NCI-H2107 treated with DMSO at 0.1 percent for 48 hours (cell line): Measurements from ENCODE around the gene FRMPD4.

Experiments
- DNase-seq: peaks from one replicate; lab custom pipeline; 2025; ENCODE audit not compliant: unreplicated experiment; lab: John Stamatoyannopoulos, UW

Gene FRMPD4

DNA sequence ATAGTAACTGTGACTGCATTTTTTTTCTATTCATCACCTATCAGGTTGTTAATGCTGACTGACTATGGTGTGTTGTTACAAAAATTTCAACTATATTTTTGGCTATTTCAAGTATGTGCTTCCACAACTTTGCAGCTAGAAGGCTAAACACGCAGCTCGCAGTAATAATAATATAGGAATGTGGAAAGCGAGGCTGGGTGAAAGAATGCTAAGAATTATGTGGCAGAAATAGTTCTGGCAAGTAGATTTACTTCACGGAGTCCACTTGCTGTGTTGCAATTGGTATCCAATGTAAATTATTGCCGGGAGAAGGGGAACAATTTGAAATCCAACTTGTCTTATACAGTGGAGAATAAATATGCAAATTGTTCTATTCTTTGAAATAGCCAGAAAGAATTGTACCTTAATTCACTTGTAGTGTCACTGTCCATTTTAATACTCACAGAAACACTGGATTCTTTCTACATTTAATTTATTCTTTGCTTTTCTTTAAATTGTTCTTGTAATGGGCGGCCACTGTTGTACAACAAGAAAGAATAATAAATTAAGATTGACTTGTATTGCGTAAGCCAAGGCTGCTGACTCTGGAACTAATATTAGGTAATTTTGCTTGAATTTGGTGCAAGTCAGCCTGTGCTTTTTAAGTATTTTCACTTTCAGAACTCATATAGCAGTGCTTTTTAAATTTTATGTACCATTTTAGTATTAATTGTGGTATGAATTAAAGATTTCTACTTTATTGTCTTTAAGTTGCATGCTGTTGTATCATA is 154.9 kb downstream of the FRMPD4 start:
- DNase-seq: no peak

DNA sequence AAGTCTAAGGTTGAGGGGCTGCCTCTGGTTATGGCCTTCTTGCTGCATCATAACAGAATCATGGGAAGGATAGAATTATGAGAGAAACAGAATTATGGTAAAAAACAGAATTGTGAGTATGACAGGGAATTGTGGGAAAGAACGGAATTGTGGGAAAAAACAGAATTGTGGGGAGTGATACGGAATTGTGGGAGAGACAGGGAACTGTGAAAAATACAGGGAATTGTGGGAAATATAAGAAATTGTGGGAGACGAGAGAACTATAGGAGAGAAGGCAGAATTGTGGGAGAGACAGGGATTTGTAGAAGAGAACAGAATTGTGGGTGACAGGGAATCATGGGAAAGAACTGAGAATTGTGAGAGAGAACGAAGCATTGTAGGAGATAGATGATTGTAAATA is 159.1 kb downstream of the FRMPD4 start:
- no peak for DNase-seq

DNA sequence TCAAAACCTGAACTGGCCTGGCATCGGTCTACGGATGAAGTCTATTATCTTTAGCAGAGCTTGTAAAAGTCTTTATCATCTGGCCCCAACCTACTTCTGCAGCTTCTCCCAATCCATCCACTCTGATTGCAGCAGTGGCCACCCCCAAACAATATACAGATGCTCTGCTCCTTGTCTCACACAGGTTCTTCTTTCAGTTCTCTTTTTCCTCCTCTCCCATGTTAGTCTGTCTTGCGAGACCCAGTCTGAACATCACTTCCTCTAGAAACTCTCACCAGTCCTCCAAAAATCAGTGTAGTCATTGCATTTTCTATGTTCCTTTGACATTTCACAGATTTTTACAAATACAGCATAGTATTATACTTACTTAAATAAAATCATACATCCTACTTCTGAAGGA is 163.0 kb downstream of the FRMPD4 start:
- no peak for DNase-seq

DNA sequence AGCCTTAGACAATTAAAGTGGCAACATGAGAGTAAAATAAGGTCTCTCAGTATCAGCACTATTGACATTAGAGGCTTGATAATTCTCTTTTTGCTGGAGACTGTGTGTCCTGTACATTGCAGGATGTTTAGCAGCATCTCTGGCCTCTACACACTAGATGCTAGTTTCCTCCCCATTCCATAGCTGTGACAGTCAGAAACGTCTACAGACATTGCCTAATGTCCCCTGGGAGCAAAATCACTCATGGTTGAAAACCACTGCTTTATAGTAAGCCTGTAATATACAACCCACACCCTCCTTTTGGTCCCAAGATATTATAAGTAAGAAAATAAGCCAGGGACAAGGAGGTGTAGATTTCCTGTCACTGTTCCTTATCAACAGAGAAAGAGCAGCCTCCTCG is 166.0 kb downstream of the FRMPD4 start:
- no peak for DNase-seq

DNA sequence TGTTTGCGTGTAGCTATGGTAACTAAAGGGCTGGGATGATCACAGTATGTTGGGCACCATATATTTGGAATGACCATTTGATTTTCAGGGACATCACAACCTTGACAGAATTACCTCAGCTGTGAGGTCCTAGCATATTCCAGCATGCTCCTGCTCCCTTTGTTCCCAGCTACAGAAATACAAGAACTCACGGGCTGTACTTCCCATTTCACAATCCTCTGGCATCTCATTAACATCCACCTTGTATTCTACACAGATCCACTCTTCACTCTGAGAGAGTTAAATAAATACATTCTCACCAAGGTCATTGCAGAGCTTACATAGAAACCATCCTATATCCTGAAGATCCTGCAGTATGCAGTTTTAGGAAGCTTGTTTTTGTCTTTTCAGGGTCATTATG is 169.7 kb downstream of the FRMPD4 start:
- DNase-seq: no peak

DNA sequence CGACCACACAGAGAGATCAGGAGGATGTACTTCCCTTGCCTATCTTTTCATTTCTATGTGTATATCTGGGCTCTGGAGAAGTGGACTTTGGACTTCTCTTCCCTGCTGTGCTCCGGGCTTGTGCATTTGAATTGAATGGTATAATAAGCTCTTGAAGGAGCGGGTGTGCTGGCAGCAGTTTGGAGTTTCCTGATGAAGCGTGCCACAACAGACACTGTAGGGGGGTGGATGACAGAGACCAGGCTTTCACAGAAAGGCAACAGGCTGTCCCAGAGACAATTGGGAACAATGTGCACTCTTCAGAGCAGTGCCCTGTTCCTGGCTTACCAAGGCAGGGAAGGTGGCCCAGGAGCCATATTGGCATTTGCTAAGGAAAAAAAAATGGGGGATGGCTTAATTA is 170.1 kb downstream of the FRMPD4 start:
- DNase-seq: no peak

DNA sequence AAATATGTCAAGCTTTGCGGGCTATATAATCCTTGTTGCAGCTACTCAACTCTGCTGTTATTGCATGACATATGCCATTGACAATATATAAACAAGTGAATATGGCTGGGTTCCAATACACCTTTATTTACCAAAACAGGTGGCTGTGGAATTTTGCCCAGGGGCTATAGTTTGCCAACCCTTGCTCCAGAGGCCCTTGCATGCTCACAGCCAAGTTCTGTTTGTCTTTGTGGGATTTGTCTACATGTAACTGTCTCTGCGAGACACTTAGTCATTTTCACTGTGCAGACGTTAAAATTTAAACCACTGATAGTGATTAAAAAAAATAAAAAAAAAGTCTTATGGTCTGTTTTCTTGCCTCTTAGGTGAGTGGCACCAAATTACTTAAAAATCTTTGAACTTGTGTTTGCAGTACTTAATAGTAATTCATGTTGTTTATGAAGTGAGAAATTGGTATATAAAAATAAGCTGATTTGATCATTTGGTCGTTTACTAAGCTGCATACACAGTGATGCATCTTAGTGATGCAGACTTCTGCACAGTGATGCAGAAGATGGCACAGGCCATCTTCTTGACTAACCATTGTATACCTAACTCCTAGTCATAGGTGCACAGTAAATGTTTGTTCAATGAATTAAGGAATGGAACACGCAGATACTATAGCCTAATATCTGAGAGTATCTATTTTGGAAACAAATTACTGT is 170.9 kb downstream of the FRMPD4 start:
- no peak for DNase-seq

DNA sequence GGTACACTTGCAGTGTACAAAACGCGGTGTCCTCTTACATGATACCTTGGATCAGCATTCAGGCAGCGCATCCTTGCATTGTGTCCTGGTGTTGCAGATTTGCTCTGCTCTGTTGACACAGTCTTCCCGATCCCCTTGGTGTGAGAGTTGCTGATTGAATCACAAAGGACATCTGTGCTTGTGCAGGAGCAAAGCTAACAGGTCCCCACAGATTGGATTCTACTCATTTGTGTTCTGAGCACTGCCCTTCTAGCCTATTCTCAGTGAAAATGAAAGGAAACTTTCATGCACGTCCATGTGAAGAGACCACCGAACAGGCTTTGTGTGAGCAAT is 171.4 kb downstream of the FRMPD4 start:
- DNase-seq: no peak

DNA sequence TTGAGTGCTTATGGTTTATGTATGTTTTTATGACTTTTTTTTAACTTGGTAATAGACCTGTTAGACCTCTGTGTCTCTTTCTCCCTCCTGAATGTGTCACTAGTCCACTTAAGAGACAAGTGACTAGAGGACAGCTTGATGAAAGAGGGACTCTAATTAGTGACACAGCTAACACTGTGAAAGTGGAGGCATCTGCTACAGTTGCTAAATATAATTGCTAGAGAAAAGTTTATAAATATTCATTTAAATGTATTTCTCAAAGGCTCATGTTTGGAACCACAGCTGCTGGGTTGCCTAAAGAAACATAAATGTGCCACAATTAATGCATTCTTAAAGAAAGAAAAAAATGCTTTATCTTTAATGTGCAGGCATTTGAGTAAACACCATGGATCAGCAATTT is 176.4 kb downstream of the FRMPD4 start:
- DNase-seq: no peak

DNA sequence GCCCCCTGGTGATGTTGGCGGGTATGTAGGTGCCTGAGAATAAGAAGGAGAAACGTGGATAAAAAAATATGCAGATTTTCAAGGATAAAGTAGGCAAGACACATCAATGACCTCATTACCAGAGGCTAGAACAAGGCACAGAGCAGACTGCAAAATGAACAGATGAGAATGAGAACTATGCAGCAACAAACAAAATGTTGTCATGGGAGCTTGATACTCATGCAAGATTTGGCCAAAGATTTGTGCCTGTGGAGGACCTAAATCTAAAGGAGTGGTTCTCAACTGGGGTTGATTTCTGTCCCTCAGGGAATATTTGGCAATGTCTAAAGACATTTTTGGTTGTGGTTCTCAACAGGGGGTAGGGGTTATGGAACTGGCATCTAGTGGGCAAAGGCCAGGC is 177.3 kb downstream of the FRMPD4 start:
- no peak for DNase-seq

DNA sequence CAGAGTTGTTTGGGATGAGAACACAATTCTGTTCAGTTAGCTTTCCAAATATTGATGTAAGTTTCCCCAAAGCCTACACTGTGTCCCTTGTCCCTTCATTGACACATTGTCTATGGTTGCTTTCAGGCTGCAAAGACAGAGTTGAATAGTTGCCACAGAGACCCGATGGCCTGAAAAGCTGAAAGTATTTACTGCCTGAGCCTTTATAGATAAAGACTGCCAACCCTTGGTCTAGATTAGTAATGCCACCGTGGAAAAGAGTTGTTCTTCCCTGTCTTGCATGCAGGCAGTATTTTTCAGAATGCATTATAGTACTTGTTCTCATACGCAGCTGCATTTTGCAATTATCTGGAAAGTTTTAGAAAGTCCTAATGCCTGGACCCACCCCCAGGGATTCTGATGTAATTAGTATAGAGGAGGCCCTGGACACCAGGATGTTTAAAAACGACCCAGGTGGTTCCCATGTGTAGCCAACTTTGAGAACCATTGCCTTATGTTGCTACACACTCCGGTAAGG is 180.8 kb downstream of the FRMPD4 start:
- no peak for DNase-seq

DNA sequence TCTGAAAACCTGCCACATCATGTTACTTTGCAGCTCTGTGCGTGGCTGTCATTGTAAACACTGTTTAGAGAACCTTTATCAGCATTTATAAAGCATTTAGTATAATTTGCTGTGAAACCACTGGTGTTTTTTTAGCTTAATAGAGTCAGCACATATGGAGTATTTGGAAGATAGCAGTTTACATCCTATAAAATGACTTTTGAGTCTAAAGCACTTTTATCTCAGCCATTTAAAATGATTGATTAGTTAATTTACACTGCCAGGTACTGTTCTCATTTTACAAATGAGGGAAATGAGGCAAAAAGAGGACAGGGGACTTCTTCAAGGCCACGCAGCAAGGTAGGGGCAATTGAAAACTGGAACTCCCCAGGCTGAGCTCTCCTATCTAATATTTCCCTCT is 181.7 kb downstream of the FRMPD4 start:
- DNase-seq: no peak

DNA sequence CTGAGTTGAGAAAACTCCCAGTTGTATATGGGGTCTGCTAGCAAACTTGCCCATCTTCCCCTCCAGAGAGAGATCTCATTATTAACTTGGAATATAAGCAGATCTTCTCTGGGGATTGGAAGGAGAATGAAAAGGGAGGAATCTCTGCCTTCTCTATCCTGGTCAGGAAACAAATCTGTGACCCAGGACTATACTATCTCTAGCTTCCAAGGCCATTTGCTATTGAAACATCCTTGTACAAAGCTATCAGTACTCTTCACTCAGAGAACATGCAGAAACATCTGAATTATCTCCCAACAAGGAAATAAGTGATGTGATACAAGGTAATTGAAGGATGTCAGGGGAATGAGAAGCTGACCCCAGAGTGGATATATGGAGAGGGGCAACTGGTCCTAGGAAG is 183.8 kb downstream of the FRMPD4 start:
- DNase-seq: no peak

DNA sequence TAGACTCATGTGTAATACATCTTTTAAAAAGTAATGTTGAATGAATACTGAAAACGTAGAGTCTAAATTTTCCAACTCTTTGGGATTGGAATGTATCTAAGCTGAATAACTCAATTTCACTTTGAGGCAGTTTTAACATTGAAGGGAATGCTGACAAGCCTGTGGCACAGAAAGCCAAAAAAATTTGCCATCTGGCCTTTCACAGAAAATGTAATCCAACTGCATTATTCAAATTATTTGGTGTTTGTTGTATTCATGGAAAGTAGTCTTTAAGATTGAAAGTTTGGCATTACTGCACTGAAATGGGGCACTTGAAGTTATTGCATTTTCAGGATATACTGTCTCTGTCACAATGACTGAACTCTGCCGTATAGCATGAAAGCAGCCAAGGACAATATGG is 186.9 kb downstream of the FRMPD4 start:
- no peak for DNase-seq

DNA sequence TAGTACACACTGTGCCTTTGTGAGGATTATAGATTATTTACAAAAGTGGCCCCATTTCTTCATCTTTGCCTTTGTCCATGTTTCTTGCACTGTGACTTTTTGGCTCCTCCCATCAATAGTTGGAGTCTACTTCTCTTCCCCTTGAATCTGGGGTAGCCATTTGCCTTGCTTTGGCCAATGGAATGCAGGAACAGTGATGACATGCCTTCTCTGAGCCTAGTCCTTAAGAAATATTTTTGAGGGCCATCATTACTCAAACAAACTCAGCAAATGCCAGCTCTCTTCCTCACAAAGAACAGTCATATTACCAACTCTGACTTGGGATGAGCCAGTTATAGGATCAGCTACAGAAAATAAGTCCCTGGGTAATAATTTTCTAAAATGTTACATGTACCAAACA is 189.6 kb downstream of the FRMPD4 start:
- DNase-seq: no peak

DNA sequence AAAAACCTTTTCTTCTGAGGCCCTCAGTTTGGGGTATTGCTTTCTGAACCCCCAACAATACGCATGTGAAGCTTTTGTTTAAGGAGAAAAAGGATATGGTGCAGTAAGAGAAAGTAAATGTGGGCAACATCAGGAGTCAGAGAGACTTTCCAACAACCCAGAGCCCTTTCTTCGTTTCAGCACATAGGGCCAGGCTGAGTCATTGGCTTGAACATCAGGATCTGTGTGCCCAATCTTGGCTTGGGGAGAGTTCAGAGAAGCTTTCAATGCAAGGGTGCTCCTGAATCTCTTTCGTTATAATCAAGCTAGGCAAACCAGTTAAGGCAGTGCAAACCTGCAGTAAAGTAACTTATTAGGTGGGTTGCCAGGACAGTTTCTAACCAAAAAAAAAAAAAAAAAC is 191.2 kb downstream of the FRMPD4 start:
- no peak for DNase-seq

DNA sequence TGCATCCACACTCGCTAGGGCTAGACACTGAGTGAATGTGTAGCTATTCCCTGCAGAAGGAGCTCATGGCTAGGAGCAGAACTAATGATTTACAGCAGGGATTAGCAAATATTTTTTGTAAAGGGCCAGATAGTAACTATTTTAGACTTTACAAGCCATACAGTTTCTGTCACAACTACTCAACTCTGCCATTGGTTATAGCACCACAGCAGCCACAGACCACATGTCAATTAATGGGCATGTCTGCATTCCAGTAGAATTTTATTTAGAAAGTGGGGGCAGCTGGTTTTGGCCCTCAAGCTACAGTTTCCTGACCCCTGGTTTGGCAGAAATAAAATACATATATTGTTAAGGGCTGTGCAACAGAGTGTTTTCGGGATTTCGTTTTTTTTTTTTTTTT is 192.6 kb downstream of the FRMPD4 start:
- DNase-seq: no peak

DNA sequence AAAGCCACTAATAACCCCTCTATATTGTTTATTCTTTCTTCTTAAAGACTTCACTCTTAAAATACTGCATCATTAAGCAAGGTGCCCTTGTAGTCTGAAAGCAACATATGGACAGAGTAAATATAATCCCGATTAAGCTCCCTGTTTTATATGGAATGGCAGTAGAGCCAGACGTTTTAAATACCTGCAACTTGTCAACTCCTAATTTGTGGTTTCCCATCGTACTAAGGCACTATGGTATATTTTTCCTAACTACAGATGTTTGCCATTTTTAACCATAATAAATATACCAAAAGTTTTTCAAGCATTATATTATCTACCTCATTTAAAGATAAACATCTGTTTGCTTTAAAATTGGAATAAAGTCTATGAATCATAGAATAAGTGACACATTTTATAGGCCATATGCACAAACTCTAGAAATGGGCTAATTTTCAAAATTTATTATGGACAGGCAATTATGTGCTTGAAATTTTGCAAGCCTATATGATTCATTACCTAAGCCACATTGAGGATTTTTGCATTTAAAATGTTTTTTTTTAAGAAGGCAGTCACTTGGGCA is 194.6 kb downstream of the FRMPD4 start:
- DNase-seq: no peak

DNA sequence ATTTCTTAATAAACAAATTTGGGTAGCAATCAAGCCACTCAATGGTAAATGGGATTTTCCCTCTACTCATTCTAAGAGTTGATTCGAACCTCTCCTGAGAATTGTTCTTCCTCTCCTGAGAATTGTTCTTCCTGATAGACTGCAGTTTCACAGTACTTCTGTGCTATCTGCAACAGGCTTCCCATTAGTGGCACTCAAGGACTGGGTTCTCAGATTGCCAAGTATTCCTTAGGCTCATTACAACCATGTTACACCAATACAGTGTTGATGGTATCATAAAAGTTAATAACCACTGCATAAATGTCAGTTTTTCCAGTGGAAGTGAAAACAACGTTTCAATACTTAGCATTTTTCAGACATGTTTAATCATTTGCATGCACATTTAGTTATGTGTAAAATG is 201.6 kb downstream of the FRMPD4 start:
- no peak for DNase-seq

DNA sequence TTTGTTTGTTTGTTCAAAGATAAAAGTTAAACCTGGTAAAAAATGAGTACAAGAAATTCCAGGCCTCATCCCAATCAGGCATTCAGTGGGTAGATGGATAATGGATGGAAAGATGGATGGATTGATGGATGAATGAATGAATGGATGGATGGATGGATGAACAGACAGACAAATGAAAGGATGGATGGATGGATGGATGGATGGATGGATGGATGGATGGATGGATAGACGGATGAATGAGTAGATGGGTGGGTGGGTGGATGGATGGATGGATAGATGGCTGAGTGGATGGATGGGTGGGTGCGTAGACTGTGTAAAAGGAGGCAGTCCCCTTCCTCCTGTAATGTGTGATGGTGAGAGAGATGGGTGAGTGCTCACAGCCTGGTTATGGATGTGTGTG is 206.7 kb downstream of the FRMPD4 start:
- no peak for DNase-seq

DNA sequence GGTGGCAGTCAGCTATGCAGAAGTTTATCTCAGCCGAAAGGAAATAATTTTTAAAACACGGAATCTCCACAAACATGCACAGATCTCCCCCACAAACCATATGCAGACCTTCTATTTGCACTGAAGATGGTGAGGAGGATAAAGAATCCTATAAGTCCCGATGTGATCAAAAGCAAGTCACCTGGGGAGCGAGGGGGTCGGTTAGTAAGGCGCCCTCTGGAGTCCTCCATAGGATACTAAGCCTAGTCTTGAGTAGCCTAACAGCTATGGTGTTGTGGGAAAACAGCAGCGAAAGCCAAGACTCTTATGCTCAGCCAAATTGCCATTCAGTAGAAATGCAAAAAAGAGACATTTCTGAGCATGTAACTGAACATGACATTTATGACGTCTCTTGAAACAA is 210.9 kb downstream of the FRMPD4 start:
- DNase-seq: no peak

DNA sequence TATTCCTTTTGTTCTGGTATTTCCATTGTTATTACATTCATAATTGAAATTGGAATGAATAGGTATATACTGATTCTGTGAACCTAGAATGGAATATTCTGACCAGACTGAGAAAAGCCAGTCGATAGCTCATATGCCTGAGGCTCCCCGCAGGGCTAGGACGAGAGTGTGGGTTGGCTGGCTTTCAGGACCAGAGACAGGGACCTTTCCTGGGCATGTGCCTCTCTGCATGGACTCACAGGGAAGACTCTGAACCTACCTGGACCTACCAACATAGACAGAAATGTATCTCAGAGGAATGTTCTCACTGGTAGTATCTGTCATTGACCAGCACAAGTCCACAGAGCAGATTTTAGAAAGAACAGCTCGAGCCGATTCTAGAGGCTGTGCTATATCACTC is 214.6 kb downstream of the FRMPD4 start:
- DNase-seq: no peak
